Adrenal gland (tissue), 5 donors: ENCODE measurements around the gene TEDC1.

ENCODE experiments used
- POLR2A ChIP-seq, 2 donors: fragments of 450-650 bp; IDR thresholded peaks; one replicate each; pipeline ENCODE4 v1.6.1; 2017; ENCODE audit warnings: antibody characterized with exemption in 2 of 2, mild to moderate bottlenecking in 2 of 2, moderate library complexity in 1 of 2
- TF ChIP-seq, protein P1 (sequence below), 6 experiments: fragments of 450-650 bp in 4 of 6; fragments of 200-600 bp in 2 of 6; sonication (generic) in 1 of 6; IDR thresholded peaks; 1 replicate in 5 of 6; 2 replicates in 1 of 6; pipeline versions ENCODE4 v1.5.1 to v1.8.0; 2016 to 2021; ENCODE audit warnings: antibody characterized with exemption in 6 of 6, mild to moderate bottlenecking in 2 of 6, moderate library complexity in 1 of 6
- donor health status: DM: no; HTN: no; CAD: no.

DNA sequence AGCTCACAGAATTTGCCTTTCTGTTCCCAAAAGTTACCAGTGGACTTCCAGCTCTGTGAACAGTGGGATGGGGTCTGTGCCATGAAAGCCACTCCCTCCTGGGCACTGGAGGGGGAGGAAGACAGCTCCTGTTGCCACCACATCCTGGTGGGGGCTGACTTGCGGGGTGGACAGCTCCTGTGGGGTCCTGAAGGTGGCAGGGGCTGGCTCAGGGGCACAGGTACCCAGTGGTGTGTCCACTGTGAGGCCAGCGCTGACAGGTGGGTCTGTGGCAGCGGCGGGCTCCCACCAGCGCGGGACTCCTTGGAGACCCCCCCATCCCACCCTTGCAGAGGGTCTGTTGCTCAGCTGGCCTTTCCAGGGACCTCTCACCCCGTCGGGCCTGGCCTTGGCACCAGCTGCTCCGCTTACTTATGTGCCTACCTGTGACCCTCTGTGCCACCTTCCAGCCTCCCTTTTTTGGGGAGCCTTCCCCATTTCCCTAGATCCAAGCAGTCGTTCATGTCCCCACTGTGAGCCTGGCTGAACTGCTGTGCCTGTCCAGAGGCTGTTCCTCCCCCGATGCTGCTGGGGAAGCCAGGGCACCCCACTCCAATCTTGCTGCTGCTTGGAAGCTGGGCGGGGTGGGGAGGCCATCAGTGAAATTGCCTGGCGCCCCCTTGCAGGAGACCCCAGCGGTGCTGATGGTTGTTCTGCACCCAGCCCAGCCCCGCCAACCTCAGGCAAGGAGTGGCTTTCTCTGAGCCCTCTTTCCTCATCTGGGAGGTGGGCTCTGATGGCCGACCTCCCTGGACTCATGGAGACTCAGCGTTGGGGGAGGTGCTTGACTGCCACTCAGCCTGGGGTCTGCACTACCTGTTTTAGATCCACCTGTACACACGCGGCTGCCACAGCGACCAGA lies 2.2 kb downstream of the TEDC1 start:
- TF ChIP-seq, protein P1, sequence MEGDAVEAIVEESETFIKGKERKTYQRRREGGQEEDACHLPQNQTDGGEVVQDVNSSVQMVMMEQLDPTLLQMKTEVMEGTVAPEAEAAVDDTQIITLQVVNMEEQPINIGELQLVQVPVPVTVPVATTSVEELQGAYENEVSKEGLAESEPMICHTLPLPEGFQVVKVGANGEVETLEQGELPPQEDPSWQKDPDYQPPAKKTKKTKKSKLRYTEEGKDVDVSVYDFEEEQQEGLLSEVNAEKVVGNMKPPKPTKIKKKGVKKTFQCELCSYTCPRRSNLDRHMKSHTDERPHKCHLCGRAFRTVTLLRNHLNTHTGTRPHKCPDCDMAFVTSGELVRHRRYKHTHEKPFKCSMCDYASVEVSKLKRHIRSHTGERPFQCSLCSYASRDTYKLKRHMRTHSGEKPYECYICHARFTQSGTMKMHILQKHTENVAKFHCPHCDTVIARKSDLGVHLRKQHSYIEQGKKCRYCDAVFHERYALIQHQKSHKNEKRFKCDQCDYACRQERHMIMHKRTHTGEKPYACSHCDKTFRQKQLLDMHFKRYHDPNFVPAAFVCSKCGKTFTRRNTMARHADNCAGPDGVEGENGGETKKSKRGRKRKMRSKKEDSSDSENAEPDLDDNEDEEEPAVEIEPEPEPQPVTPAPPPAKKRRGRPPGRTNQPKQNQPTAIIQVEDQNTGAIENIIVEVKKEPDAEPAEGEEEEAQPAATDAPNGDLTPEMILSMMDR (IDR thresholded peaks at IDR 0.05): no peak
- no peak for TF ChIP-seq POLR2A (IDR thresholded peaks at IDR 0.05)
